Measurements from ENCODE around the gene PCBP3.

Gene PCBP3

DNA sequence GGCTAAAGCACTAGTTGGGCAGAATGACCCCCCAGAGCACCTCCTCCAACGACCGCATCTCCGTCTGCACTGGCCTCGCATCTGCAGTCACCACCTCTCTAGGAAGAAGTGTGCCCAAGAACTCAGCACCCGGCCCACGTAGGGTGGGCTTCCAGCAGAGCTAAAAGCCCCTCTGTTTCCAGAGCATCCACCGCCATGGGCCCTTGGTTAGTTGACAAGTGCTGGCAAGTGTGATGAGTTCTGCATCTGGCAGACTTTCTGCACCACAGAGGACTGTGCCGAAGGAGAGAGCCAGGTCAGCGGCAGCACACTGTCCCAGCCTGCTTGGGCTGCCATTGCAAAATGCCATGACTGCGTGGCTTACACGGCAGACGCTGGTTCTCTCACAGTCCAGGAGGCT is 261.7 kb downstream of the PCBP3 start:
- Histone ChIP-seq H3K4me3 (ENCODE audit: low read depth in 1 of 2, low read length in 2 of 2) (no peak overlapping the region), H3K9me3 (ENCODE audit: control insufficient read depth in 1 of 2, low read length in 2 of 2) (no peaks in the 10 kb centered on the region), H3K9ac (ENCODE audit: low read depth in 1 of 2, low read length in 2 of 2) (no peak overlapping the region), H3K27me3 (ENCODE audit: control insufficient read depth in 1 of 2, insufficient read depth in 2 of 2, low read length in 2 of 2) (no peaks in the 10 kb centered on the region), H3K27ac (ENCODE audit: low read depth, low read length) (no peak overlapping the region), H3K36me3 (ENCODE audit: control insufficient read depth in 1 of 2, insufficient read depth in 2 of 2, low read length in 2 of 2) (no peaks in the 10 kb centered on the region), H3K4me1 (ENCODE audit: control insufficient read depth in 1 of 2, insufficient read depth in 2 of 2, low read length in 2 of 2) (no peaks in the 10 kb centered on the region)

DNA sequence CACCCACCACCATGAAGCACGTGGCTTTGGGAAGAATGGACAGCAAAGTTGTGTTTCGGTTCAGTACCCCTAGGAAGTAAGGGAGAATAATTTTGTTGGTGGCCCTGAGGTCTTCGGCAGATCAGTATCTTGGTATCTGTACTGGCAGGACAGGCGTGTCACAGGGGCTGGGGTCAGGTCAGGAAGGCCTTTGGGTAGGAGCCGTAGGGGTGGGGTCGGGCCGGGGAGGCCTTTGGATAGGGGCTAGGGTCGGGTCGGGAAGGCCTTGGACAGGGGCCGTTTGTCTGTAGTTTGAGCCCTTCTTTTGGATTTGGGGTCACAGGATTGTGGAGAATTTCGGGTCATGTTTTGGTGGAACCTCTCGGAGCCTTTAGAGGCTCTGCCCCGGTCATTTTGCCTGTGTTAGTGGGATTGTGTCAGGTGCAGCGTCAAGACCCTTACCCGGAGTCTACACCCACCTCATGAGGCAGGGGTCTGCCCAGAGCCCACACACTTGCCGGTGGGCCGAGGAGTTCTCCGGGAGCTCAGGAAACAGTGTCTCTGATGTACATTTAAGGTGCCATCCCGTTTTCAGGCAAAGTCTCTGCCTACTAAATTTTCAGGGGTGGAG is 262.8 kb downstream of the PCBP3 start:
- Histone ChIP-seq H3K9ac (ENCODE audit: low read depth in 1 of 2, low read length in 2 of 2) (no peak overlapping the region), H3K4me3 (ENCODE audit: low read depth in 1 of 2, low read length in 2 of 2) (no peak overlapping the region), H3K36me3 (ENCODE audit: control insufficient read depth in 1 of 2, insufficient read depth in 2 of 2, low read length in 2 of 2) (no peaks in the 10 kb centered on the region), H3K27ac (ENCODE audit: low read depth, low read length) (no peak overlapping the region), H3K9me3 (ENCODE audit: control insufficient read depth in 1 of 2, low read length in 2 of 2) (no peaks in the 10 kb centered on the region), H3K27me3 (ENCODE audit: control insufficient read depth in 1 of 2, insufficient read depth in 2 of 2, low read length in 2 of 2) (no peaks in the 10 kb centered on the region), H3K4me1 (ENCODE audit: control insufficient read depth in 1 of 2, insufficient read depth in 2 of 2, low read length in 2 of 2) (no peaks in the 10 kb centered on the region)

DNA sequence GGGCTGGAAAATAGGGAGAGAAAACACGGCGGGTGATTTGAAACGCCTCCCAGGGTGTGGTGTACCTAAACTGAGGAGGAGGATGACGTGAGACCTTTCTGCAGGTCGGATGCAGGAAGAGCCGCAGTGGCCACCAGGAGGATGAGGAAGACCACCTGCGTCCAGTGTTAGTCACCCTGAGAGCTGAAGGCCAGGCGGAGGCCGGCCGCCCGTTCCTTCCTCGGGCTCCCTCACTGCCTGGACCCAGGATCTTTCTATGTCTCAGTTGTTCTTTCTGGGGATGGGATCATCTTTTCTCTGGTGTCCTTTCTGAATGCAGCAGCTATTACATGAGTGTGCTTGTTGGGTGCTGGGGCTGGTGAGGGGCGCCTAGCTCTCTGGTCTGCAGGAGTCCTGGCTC is 263.3 kb downstream of the PCBP3 start:
- Histone ChIP-seq H3K9me3 (ENCODE audit: control insufficient read depth in 1 of 2, low read length in 2 of 2) (no peaks in the 10 kb centered on the region), H3K27me3 (ENCODE audit: control insufficient read depth in 1 of 2, insufficient read depth in 2 of 2, low read length in 2 of 2) (no peaks in the 10 kb centered on the region)

DNA sequence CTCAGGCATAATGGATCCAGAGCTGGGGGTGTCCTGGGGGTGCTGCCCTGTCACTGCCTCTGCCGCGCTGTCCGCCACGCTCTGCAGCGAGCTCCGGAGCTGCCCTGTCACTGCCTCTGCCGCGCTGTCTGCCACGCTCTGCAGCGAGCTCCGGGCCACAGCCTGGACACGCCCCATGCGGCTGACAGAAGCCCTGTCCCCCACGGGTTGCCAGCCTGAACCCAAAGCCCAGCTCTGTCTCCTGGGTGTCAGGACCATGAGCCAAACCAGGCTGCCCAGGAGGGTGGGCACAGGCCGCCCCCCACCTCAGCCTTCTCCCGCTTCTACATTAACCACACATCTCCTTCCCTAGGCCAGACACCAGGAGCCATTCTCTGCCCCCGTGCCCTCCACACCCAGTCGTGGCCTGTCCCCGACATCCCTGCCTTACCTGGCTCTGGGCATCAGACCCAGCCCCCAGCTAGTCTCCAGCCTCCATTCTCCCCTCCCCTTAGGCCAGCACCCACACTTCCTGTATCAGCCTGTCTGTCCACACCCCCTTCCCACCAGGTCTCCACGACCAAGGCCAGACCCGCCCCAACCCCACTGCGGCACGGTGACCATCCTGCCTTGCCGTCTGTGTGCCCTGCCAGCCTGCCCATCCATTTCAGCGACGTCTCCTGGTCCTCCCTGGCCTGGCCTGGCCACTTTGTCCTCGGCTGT is 265.2 kb downstream of the PCBP3 start:
- no peak overlapping the region for H3K9ac ChIP-seq (ENCODE audit: low read depth in 1 of 2, low read length in 2 of 2)
- H3K27ac ChIP-seq (ENCODE audit: low read depth, low read length) = no peak overlapping the region
- H3K27me3 ChIP-seq (ENCODE audit: control insufficient read depth in 1 of 2, insufficient read depth in 2 of 2, low read length in 2 of 2) = no peaks in the 10 kb centered on the region
- H3K9me3 ChIP-seq (ENCODE audit: control insufficient read depth in 1 of 2, low read length in 2 of 2) = no peaks in the 10 kb centered on the region
- no peaks in the 10 kb centered on the region for H3K4me1 ChIP-seq (ENCODE audit: control insufficient read depth in 1 of 2, insufficient read depth in 2 of 2, low read length in 2 of 2)
- no peaks in the 10 kb centered on the region for H3K36me3 ChIP-seq (ENCODE audit: control insufficient read depth in 1 of 2, insufficient read depth in 2 of 2, low read length in 2 of 2)
- H3K4me3 ChIP-seq (ENCODE audit: low read depth in 1 of 2, low read length in 2 of 2) = no peak overlapping the region

More for the DNA sequence above, 263.3 kb downstream of the PCBP3 start:
- Histone ChIP-seq H3K9ac (ENCODE audit: low read depth in 1 of 2, low read length in 2 of 2) (no peak overlapping the region), H3K4me3 (ENCODE audit: low read depth in 1 of 2, low read length in 2 of 2) (no peak overlapping the region), H3K27ac (ENCODE audit: low read depth, low read length) (no peak overlapping the region), H3K36me3 (ENCODE audit: control insufficient read depth in 1 of 2, insufficient read depth in 2 of 2, low read length in 2 of 2) (no peaks in the 10 kb centered on the region), H3K4me1 (ENCODE audit: control insufficient read depth in 1 of 2, insufficient read depth in 2 of 2, low read length in 2 of 2) (no peaks in the 10 kb centered on the region)

DNA sequence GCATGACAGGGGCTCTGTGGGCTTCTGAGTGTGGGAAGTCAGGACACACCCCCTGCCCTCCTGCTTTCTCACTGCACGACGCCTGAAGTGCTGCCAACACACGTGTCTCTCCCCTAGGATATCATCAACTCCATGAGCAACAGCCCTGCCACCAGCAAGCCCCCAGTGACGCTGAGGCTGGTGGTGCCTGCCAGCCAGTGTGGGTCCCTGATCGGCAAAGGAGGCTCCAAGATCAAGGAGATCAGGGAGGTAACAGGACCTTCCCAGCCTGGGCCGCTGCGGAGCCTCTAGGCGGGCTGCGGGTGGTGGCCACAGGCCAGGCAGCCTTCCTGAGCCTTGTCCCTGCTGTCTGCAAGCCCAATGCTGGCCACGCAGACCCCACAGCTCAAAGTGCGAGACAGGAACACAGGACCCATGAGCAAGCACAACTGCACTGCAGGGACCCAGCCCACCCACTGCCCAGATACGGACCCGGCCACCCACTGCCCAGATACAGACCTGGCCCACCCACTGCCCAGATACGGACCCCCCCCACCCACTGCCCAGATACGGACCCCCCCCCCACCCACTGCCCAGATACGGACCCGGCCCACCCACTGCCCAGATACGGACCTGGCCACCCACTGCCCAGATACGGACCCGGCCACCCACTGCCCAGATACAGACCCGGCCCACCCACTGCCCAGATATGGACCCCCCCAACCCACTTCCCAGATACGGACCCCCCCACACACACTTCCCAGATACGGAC is 265.9 kb downstream of the PCBP3 start:
- H3K4me1 ChIP-seq (ENCODE audit: control insufficient read depth in 1 of 2, insufficient read depth in 2 of 2, low read length in 2 of 2) = no peaks in the 10 kb centered on the region
- no peaks in the 10 kb centered on the region for H3K9me3 ChIP-seq (ENCODE audit: control insufficient read depth in 1 of 2, low read length in 2 of 2)
- no peak overlapping the region for H3K27ac ChIP-seq (ENCODE audit: low read depth, low read length)
- no peak overlapping the region for H3K4me3 ChIP-seq (ENCODE audit: low read depth in 1 of 2, low read length in 2 of 2)
- H3K9ac ChIP-seq (ENCODE audit: low read depth in 1 of 2, low read length in 2 of 2) = no peak overlapping the region
- H3K27me3 ChIP-seq (ENCODE audit: control insufficient read depth in 1 of 2, insufficient read depth in 2 of 2, low read length in 2 of 2) = no peaks in the 10 kb centered on the region
- no peaks in the 10 kb centered on the region for H3K36me3 ChIP-seq (ENCODE audit: control insufficient read depth in 1 of 2, insufficient read depth in 2 of 2, low read length in 2 of 2)

DNA sequence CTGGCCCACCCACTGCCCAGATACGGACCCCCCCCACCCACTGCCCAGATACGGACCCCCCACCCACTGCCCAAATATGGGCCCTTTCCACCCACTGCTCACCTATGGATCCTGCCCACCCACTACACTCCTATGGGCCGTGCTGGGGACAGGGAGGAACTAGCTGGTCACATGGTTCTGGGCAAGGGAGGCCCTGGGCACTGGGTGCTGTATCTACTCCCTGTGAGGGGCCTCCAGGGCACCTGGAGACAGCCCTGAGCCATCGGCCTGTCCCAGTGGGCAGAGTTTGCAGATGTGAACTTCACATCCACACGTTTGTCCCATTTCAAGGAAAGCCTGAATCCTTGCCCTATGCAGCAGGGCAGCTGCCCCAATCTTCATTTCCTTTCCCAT is 266.6 kb downstream of the PCBP3 start:
- H3K9me3 ChIP-seq (ENCODE audit: control insufficient read depth in 1 of 2, low read length in 2 of 2) = no peaks in the 10 kb centered on the region
- H3K27ac ChIP-seq (ENCODE audit: low read depth, low read length) = no peak overlapping the region
- no peaks in the 10 kb centered on the region for H3K36me3 ChIP-seq (ENCODE audit: control insufficient read depth in 1 of 2, insufficient read depth in 2 of 2, low read length in 2 of 2)
- H3K4me3 ChIP-seq (ENCODE audit: low read depth in 1 of 2, low read length in 2 of 2) = no peak overlapping the region
- H3K9ac ChIP-seq (ENCODE audit: low read depth in 1 of 2, low read length in 2 of 2) = no peak overlapping the region
- H3K27me3 ChIP-seq (ENCODE audit: control insufficient read depth in 1 of 2, insufficient read depth in 2 of 2, low read length in 2 of 2) = no peaks in the 10 kb centered on the region
- H3K4me1 ChIP-seq (ENCODE audit: control insufficient read depth in 1 of 2, insufficient read depth in 2 of 2, low read length in 2 of 2) = no peaks in the 10 kb centered on the region

DNA sequence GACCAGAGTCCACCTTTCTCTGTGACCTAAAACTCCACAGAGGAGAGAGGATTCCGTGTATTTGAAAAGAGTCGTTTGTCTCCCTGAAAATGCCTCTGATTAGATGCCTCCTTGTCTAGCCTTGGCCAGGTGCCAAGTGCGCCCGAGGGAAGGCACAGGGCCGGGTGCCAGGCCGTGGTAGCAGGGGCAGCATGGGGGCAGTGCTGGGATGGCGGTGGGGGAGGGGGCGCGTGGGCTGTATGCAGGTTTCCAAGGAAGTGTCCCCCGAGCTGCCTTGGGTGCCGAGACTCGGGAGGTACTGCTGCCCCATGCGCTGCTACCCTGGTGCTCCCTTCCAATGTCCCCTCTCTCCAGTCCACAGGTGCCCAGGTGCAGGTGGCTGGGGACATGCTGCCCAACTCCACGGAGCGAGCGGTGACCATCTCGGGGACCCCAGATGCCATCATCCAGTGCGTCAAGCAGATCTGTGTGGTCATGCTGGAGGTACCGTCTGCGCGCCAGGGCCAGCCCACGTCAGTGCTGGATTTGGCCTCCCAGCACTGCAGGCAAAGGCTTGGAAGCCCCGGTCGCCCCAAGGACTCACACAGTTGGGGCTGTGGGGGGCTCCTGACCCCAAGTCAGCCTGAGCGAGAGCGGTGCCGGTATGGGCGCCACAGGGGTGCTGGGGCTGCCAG is 267.2 kb downstream of the PCBP3 start:
- no peak overlapping the region for H3K27ac ChIP-seq (ENCODE audit: low read depth, low read length)
- no peaks in the 10 kb centered on the region for H3K36me3 ChIP-seq (ENCODE audit: control insufficient read depth in 1 of 2, insufficient read depth in 2 of 2, low read length in 2 of 2)
- no peaks in the 10 kb centered on the region for H3K4me1 ChIP-seq (ENCODE audit: control insufficient read depth in 1 of 2, insufficient read depth in 2 of 2, low read length in 2 of 2)
- H3K9me3 ChIP-seq (ENCODE audit: control insufficient read depth in 1 of 2, low read length in 2 of 2) = no peaks in the 10 kb centered on the region
- no peak overlapping the region for H3K4me3 ChIP-seq (ENCODE audit: low read depth in 1 of 2, low read length in 2 of 2)
- H3K27me3 ChIP-seq (ENCODE audit: control insufficient read depth in 1 of 2, insufficient read depth in 2 of 2, low read length in 2 of 2) = no peaks in the 10 kb centered on the region
- H3K9ac ChIP-seq (ENCODE audit: low read depth in 1 of 2, low read length in 2 of 2) = no peak overlapping the region

DNA sequence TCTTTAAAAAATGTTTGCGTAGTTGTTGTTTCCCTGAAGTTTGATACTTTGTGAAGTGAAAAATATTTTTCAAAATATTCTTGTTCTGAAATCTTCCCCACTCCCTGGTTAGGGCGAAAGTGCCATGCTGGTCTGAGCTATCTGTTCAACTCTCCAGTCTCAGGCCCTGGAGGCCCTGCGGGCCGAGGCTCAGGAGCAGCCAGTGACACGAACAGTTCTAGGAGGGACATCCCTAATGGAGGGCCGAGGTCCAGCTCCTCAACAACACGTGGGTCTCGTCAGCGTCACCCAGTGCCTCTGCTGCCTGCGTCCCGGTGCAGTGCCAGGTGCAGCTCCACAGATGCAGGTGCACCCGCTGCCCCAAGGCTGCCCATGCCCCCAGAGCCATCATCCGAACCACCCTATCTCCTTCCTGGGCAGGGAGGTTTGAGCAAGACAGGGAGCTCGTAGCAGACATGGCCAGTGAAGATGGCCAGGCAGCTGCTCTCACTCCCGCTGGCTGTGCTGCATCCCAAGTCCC is 268.3 kb downstream of the PCBP3 start:
- Histone ChIP-seq H3K4me3 (ENCODE audit: low read depth in 1 of 2, low read length in 2 of 2) (no peak overlapping the region), H3K9me3 (ENCODE audit: control insufficient read depth in 1 of 2, low read length in 2 of 2) (no peaks in the 10 kb centered on the region), H3K27ac (ENCODE audit: low read depth, low read length) (no peak overlapping the region), H3K36me3 (ENCODE audit: control insufficient read depth in 1 of 2, insufficient read depth in 2 of 2, low read length in 2 of 2) (no peaks in the 10 kb centered on the region), H3K27me3 (ENCODE audit: control insufficient read depth in 1 of 2, insufficient read depth in 2 of 2, low read length in 2 of 2) (no peaks in the 10 kb centered on the region), H3K9ac (ENCODE audit: low read depth in 1 of 2, low read length in 2 of 2) (no peak overlapping the region), H3K4me1 (ENCODE audit: control insufficient read depth in 1 of 2, insufficient read depth in 2 of 2, low read length in 2 of 2) (no peaks in the 10 kb centered on the region)

DNA sequence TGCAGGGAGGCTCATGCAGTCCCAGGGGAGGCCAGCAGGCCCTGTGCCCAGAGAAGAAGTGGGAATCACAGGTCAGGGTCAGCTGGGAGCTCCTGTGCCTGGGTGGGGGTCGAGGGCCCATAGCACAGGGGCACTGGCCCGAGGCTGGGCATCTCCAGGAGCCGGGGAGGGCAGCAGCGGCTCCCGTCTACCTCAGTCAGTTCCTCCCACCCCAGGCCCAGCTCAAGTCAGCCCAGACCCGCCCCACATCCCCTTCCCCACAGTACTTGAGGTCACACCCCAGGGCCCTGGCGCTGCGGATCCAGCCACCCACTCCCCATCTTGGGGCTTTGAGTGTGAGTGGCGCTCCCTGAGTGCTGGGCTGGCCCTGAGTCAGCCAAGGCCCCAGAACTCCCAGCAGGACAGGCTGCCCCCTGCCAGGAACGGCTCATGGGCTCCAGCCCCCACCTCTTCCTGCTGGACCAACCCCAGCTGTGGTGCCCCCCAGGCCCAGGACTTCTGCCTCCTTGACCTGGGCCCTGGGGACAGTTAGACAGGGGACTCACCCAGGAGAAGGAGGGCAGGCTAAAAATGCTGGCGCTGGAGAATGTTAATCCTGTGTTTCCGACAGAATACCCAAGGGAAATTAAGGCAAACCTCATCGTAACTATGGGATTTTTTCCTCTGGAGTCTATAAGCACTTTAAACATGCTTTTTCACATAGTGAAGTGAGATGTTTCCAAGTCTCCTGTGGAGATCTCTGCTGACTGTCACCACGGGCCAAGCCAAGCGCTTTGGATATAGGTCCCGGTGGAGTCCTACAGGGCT is 269.3 kb downstream of the PCBP3 start:
- H3K27ac ChIP-seq (ENCODE audit: low read depth, low read length) = no peak overlapping the region

More for the DNA sequence above, 269.3 kb downstream of the PCBP3 start:
- no peaks in the 10 kb centered on the region for H3K9me3 ChIP-seq (ENCODE audit: control insufficient read depth in 1 of 2, low read length in 2 of 2)
- no peaks in the 10 kb centered on the region for H3K27me3 ChIP-seq (ENCODE audit: control insufficient read depth in 1 of 2, insufficient read depth in 2 of 2, low read length in 2 of 2)
- H3K36me3 ChIP-seq (ENCODE audit: control insufficient read depth in 1 of 2, insufficient read depth in 2 of 2, low read length in 2 of 2) = no peaks in the 10 kb centered on the region
- no peaks in the 10 kb centered on the region for H3K4me1 ChIP-seq (ENCODE audit: control insufficient read depth in 1 of 2, insufficient read depth in 2 of 2, low read length in 2 of 2)
- no peak overlapping the region for H3K4me3 ChIP-seq (ENCODE audit: low read depth in 1 of 2, low read length in 2 of 2)
- H3K9ac ChIP-seq (ENCODE audit: low read depth in 1 of 2, low read length in 2 of 2) = no peak overlapping the region

Measured in duodenal mucosa (tissue), 2 donors.